ENCODE results near the gene LMO2.
A peak's percentile ranks its signal among the peaks of the same experiment; 100 is the strongest.

Gene LMO2

DNA sequence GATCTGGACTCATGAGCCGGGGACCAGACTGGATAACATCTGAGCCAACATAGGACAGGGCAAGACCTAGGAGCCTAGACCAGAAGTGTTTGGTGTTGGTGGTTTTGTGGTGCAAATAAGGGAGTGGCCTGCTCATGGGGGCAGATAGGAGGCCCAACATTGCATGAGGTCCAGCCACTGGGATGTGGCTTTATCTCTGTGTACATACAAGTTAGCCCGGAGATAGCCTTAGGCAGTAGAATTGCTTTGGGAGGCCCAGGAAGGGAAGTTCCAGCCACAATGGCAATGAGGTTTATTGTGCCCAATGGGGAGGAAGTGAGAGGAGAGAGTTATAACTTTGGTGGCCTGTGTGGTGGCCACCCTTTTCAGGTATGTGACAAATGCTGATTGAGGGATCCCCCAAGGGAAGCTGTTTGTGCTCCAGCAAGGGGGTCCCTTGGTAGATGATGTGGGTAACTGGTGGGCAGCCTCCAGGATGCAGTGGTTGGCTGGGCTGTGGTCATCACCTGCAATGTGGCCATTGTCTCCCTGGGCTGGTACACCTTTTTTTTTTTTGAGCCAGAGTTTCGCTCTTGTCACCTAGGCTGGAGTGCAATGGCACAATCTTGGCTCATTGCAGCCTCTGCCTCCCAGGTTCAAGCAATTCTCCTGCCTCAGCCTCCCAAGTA lies 6.4 kb downstream of the LMO2 start:
- no peak for DNase-seq

GRCh38 chr11:33884601-33885000 lies 7.3 kb downstream of the LMO2 start:
- DNase-seq = no peak

- DNase-seq = no peak
These were observed 7.8 kb downstream of the LMO2 start for GRCh38 chr11:33884035-33884434.

- DNase-seq = no peak
These were observed 10.0 kb downstream of the LMO2 start for GRCh38 chr11:33881651-33882503.

DNA sequence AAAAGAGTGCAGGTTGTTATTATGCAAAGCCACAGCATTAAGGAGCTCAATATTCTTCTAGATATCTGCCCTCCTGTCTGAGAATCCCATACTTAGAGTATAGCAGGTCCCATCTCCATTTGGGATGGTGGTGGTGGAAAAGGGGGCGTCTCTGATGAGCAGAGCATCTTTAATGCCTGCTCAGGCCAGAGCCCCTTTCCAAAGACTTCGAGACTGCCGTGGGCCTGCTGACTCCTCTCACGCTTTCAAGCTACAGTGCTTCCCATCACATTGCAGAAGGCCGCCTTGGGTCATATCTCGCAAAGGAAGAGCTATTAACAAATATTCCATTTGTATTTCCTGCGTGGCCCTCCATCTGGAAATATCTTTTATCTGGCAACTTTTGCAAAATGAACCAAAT lies 10.9 kb downstream of the LMO2 start:
- no peak for DNase-seq

GRCh38 chr11:33879375-33879774 lies 12.5 kb downstream of the LMO2 start:
- DNase-seq = no peak

GRCh38 chr11:33877038-33877437 lies 14.8 kb downstream of the LMO2 start:
- no peak for DNase-seq

GRCh38 chr11:33875621-33876294 lies 16.1 kb downstream of the LMO2 start:
- DNase-seq = no peak

- DNase-seq = no peak
These were observed 16.9 kb downstream of the LMO2 start for GRCh38 chr11:33874910-33875490.

DNA sequence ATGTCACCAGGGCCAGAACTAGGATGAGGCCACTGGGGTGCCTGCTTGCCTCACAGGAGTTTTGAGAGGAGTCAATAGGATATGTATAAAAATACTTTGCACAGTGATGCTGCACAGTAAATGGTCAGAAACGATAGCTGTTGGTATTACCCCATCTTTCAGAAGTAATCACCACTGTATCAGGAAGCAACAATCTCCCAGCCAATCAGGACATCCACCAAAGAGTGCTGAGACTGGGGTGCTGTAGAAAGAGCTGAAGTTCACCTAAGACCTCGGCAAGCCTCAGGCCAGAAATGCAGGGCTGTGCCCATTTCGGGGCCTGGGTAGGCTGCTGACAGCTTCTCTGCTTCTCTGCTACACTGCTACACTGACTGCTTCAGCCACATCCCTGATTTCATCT lies 17.4 kb downstream of the LMO2 start:
- no peak for DNase-seq

DNA sequence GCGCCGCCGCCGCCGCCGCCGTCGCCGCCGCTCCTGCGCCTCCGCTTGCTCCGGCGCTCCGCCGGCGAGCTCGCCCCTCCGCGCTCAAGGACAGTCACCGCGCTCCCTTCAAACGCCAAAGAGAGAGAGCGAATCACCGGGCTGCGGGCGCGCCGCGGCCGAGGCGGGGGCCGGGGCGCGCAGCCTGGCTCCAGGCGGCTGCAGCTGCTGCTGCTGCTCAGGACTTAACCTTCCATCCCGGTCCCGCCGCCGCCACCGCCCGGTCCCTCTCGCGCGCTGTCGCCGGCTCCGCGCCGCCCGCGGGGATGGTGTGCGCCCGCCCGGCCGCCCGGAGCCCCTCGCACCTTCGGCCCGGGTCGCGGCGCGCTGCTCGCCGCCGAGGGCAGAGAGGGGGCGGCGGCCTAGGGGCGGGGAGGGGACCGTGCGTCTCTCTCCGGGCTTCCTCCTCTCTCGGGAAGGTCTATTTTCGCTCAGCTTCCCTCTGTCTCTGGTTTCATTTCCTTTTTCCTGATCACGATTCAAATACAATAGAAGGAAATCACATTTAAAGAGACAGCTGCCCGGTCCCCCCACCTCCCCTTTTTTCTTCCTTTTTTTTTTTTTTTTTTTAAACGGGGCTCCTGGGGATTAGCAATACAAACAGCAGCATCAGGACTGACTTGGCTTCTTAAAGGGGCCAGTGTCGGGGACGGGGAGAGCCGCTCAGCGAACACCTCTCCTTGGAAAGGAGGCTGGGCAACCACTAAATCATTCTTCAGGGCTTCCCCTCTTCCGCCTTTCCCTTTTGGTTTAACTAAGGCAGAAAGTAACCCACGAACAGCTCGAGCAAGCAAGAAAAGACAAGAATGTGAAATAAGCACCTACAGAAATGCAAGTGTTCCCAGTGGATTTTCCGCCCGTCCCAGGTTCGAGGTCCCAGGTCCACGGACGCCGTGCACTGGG lies 22.1 kb downstream of the LMO2 start:
- peak in 1 of 2 experiments; percentile 53 for DNase-seq

- DNase-seq = no peak
These were observed 23.0 kb downstream of the LMO2 start for GRCh38 chr11:33868647-33869461.

- no peak for DNase-seq
These were observed 23.8 kb downstream of the LMO2 start for GRCh38 chr11:33867996-33868646.

- no peak for DNase-seq
These were observed 24.3 kb downstream of the LMO2 start for GRCh38 chr11:33867561-33867960.

DNA sequence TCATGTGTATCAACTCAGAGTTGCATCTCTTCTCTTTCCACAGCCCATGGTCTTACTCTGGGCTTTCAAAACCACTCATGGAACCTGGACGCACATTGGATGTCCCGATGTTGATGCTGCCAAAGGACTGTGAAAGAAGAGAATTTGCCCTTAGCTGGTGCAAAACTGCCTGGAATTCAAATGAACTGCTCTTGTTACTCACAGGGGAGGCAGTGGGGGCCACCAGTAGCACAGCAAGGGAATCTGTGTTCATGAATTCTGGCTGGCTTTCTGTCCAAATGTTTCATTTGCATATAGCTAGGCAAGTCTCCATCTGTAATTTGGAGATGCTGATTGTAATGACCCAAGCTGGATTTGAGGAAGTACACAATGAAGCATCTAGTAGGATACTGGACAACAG lies 24.9 kb downstream of the LMO2 start:
- no peak for DNase-seq

- no peak for DNase-seq
These were observed 27.4 kb downstream of the LMO2 start for GRCh38 chr11:33864479-33864878.

- DNase-seq = no peak
These were observed 28.3 kb downstream of the LMO2 start for GRCh38 chr11:33863418-33864172.

DNA sequence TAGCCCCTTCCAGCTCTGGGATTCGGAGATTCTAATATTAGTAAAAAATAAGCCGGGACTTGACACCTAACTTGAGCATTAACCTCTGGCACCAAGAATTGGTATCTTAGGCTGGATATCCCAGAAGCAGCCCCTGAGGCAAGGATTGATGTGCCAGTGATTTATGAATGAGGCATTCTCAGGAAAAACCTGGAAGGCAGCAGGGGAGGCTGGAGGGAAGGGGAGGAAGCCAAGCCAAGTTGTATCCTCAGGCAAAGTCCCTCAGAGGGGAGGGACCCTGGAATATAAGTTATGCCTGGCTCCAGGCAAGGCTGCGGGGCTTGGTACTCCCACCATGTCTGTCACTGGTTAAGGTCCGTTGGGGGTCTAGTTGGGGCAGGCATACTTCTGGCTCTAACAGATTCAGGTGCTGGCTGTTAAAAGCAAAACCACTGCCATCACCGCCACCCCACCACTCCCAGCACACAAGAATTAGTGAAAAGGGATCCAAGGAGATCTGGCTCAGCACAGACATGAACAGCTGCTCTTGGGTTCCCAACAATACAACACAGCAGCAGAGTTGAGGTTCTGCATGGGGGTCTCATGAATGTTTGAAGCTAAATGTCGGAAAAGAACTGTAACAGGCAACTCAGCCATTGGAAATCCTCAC lies 29.8 kb downstream of the LMO2 start:
- no peak for DNase-seq

GRCh38 chr11:33861386-33861785 lies 30.5 kb downstream of the LMO2 start:
- no peak for DNase-seq

DNA sequence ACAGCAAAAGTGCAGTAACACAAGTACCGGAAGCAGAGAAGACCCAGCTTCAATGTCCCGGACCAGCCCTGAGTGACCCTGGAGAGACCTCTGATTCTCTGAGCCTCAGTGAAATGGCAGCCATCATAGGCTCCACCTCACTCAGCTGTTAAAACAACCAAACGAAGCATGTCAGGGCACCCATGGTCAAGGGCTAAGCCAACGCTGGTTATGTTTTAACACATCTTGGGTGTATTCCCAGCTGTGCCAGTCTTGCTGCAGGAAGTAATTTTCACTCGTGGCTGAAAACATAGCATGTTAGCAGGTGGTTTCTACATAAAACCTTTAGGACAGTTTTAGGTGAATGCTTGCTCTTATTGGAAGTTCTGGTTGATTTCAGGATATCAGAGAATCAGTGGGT lies 30.9 kb downstream of the LMO2 start:
- no peak for DNase-seq
